K562 (cell line): ENCODE measurements around the gene RPS19BP1. TPM values are rescaled to one million over a fixed set of nuclear protein-coding genes. Genes with fewer than 3 reads are reported as not detected.

Source experiments
- GTF2B ChIP-seq: IDR thresholded peaks from 2 replicates; pipeline ENCODE4 v1.6.1; 2011; ENCODE audit not compliant: insufficient read length; ENCODE audit errors: extremely low read depth
- NCOA2 ChIP-seq, 2 experiments: fragments of 450-650 bp; IDR thresholded peaks; 2 replicates each; pipeline ENCODE4 v1.6.1; 2018; ENCODE audit warnings: mild to moderate bottlenecking in 2 of 2, moderate library complexity in 1 of 2; ENCODE audit not compliant: partially characterized antibody in 2 of 2
- RFX7 ChIP-seq: fragments of 250-450 bp; sonication (Bioruptor Pico); IDR thresholded peaks from 2 replicates; pipeline ENCODE4 v1.5.1; 2021; ENCODE audit warnings: mild to moderate bottlenecking
- ZBTB33 ChIP-seq: sonication (generic); formaldehyde crosslinking; IDR thresholded peaks from 2 replicates; pipeline ENCODE4 v1.8.1; 2023; ENCODE audit warnings: mild to moderate bottlenecking, missing genetic modification reagents
- ZNF57 ChIP-seq: fragments of 450-650 bp; formaldehyde crosslinking; IDR thresholded peaks from 2 replicates; pipeline ENCODE4 v1.4.0; 2020; ENCODE audit warnings: mild to moderate bottlenecking, moderate library complexity
- polyA plus RNA-seq, 8 experiments: library from polyadenylated mRNA; depleted of rRNA in 4 of 8; stranded (reverse) in 5 of 8; unstranded in 3 of 8; fragments of >200 nt; fragmentation: Nextera tagmentation in 2 of 8; fragmentation: Illumina TruSeq in 1 of 8; extraction: Ambion mirVana in 2 of 8; extraction: Trizol in 1 of 8; gene quantifications; 2 replicates each; pipeline versions ENCODE4 v1.2.1 to v1.2.3, GENCODE V29; 2011 to 2014; ENCODE audit warnings: inconsistent platforms in 1 of 8, missing spikeins in 1 of 8
- total RNA-seq, 7 experiments: library from RNA; depleted of rRNA in 6 of 7; stranded (reverse); fragments of >200 nt in 6 of 7; fragmentation: Illumina TruSeq in 2 of 7; extraction: Trizol in 2 of 7; gene quantifications; 2 replicates each; pipeline versions ENCODE4 v1.2.1 to v1.2.3, GENCODE V29; 2011 to 2021; ENCODE audit warnings: low replicate concordance in 1 of 7

RPS19BP1 gene
- total and polyA plus RNA-seq, 9 of the 15 experiments (the other 6 are each of a cell fraction or from before 2014, with no cell fraction given), result 3.0 to 223 (median 84.3) TPM

GRCh38 chr22:39487826-39488520 lies 44.6 kb downstream of the RPS19BP1 start (continued):
- TF ChIP-seq GTF2B, result no peak
- no peak for TF ChIP-seq RFX7 (CRISPR knock-in tag)
- TF ChIP-seq NCOA2 (IDR thresholded peaks at IDR 0.05; ENCODE audit: partially characterized antibody in 2 of 2), result no peak
- peak; percentile 81 for TF ChIP-seq ZBTB33 (CRISPR knock-in tag)
- TF ChIP-seq ZNF57 (CRISPR knock-in tag), result no peak
